Heart right ventricle (tissue), 16 donors: Measurements from ENCODE around the gene SIRT7. TPM values are rescaled to one million over a fixed set of nuclear protein-coding genes. Genes with fewer than 3 reads are reported as not detected.
A peak's percentile ranks its signal among the peaks of the same experiment; 100 is the strongest.
"Not testable (repeated sequence)": the region's sequence is repeated elsewhere in the genome, so short reads cannot be mapped to it uniquely, and the experiment has no call there.

Experiments
- ATAC-seq, 8 donors: fragments of 200-7000 bp; cut with Tn5 transposase; one replicate each; pipeline ENCODE4 v1.9.1; 2020; ENCODE audit warnings: mild to moderate bottlenecking in 8 of 8, moderate library complexity in 8 of 8, moderate number of reproducible peaks in 1 of 8
- DNase-seq, 2 donors: peaks; one replicate each; pipeline ENCODE4 v3.0.0-alpha.2; 2020
- H3K27ac ChIP-seq, 10 donors: fragments of 200-600 bp; sonication (generic) in 2 of 10; one replicate each; pipeline versions ENCODE4 v1.5.0 to v1.8.0; 2020 to 2022; ENCODE audit warnings: mild to moderate bottlenecking in 3 of 10
- H3K27me3 ChIP-seq, 7 donors: fragments of 200-600 bp; one replicate each; pipeline ENCODE4 v1.8.0; 2021 to 2022; ENCODE audit warnings: mild to moderate bottlenecking in 2 of 7
- H3K36me3 ChIP-seq, 9 donors: fragments of 200-600 bp; sonication (generic) in 1 of 9; one replicate each; pipeline versions ENCODE4 v1.5.0 to v1.8.0; 2020 to 2022; ENCODE audit warnings: mild to moderate bottlenecking in 2 of 9
- H3K4me1 ChIP-seq, 9 donors: fragments of 200-600 bp; sonication (generic) in 1 of 9; one replicate each; pipeline versions ENCODE4 v1.5.0 to v1.8.0; 2020 to 2022; ENCODE audit warnings: mild to moderate bottlenecking in 4 of 9
- H3K4me3 ChIP-seq, 10 donors: fragments of 200-600 bp; sonication (generic) in 2 of 10; one replicate each; pipeline versions ENCODE4 v1.5.0 to v1.8.0; 2020 to 2022; ENCODE audit warnings: mild to moderate bottlenecking in 7 of 10, moderate library complexity in 2 of 10
- H3K9me3 ChIP-seq, 11 donors: fragments of 200-600 bp in 10 of 11; sonication (generic) in 2 of 11; one replicate each; pipeline versions ENCODE4 v1.5.0 to v1.8.0; 2013 to 2022; ENCODE audit warnings: mild to moderate bottlenecking in 2 of 11, control low read depth in 1 of 11, moderate library complexity in 1 of 11
- CTCF ChIP-seq, 9 donors: fragments of 200-600 bp; sonication (generic) in 2 of 9; IDR thresholded peaks; one replicate each; pipeline versions ENCODE4 v1.5.0 to v1.8.0; 2021 to 2022; ENCODE audit warnings: antibody characterized with exemption in 9 of 9, mild to moderate bottlenecking in 5 of 9, moderate library complexity in 1 of 9
- WGBS, 2 donors: extraction: QIAGEN DNeasy Blood & Tissue Kit; methylation state at CpG; one replicate each; pipeline ENCODE4 v1.1.7; 2013; ENCODE audit warnings: inconsistent platforms in 1 of 2; 5-methylcytosine and 5-hydroxymethylcytosine counted together
- intact Hi-C, 10 donors: fragments of 100-400 bp; cut with DNase I; formaldehyde crosslinking; loops; one replicate each; pipeline versions ENCODE4 v1.11.1 to v1.14.2; 2022
- polyA plus RNA-seq, 2 donors: library from polyadenylated mRNA; stranded (reverse); fragments of 200-250 nt; gene quantifications; one replicate each; pipeline ENCODE4 v1.2.3, GENCODE V29; 2013
- total RNA-seq, 10 donors: library from RNA; stranded (reverse); fragmentation: NEBNext Ultra II Directional in 3 of 10; extraction: Animal tissue kit (Norgen Biotek cat#: 25700) in 3 of 10; gene quantifications; one replicate each; pipeline versions ENCODE4 v1.2.1 to v1.2.4, GENCODE V29; 2021 to 2023
- donor health status: Arrhythmogenic right ventricular cardiomyopathy.
- donor health status: ischemic (EF 13 %, LVEDD 7.1; RV severe dilation, severe dysfunction).
- donor health status: healthy with polysubstance abuse.
- donor health status: DM: no; HTN: yes; CAD: no.
- donor health status: DM: no; HTN: no; CAD: no.
- donor health status: ischemic (EF 25% LVEDD 6.9; RV normal size, moderate dysfunction).
- donor health status: ischemic (EF 25% LVEDD 5.7; RV mildly dilated, moderate dysfunction).
- donor health status: healthy.
- donor health status: DM: yes; HTN: yes; CAD: no.
- donor health status: Ischemic cardiomyopathy.
- donor health status: ischemic (EF 35%, LVEDD 5.7; RV mildly dilated, moderate dysfunction).
- donor health status: nonischemic (EF 11% LVEDD 7.7; RV severe dilation, severe dysfunction).
- donor health status: DM: yes; HTN: yes; CAD: no.
- donor health status: PGD.
- donor health status: ischemic (EF 29% LVEDD 5.4; RV normal size, mild dysfunction).
- donor health status: nonischemic (EF 23%, LVEDD 6.1; RV moderate dilation, normal function).

SIRT7 gene
- total and polyA plus RNA-seq, 12 donors: 4.4 to 15.7 (median 6.2) TPM

DNA sequence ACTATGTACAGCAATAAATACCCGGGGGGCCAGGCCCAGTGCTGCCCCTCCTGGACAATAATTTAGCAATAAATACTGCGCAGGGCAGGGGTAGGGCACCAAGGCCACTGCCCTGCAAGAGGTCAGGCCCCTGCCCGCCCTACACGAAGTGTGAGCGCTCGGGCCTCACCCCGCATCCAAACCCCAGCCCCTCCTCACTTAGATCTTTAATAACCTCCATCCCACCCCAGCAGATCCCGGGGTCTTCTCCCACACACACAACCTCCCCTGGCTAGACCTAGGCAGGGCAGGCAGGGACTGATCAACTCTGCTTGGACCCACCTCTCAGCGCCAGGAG, 325 bp upstream of the SIRT7 start:
- Histone ChIP-seq H3K4me3 (peak overlapping the region in 9 of 10 donors; percentile 59 to 99 (median 80)), H3K27ac (peak overlapping the region in 8 of 10 donors; percentile 17 to 90 (median 72)), H3K36me3 (peaks cover 0 to 67% (median 26%) of the 10 kb centered on the region in 9 donors), H3K4me1 (peaks cover 7 to 69% (median 31%) of the 10 kb centered on the region in 9 donors)
- 37 to 41% methylated on average over 9 of the region's 9 CpGs for WGBS, 2 donors
- intact Hi-C loops, DNase-seq, H3K27me3 ChIP-seq, H3K9me3 ChIP-seq: not testable (repeated sequence)
- peak; percentile 1 to 26 (median 18) for ATAC-seq
- TF ChIP-seq CTCF (IDR thresholded peaks at IDR 0.05): peak in 3 of 9 donors; percentile 1 to 11 (median 6)

DNA sequence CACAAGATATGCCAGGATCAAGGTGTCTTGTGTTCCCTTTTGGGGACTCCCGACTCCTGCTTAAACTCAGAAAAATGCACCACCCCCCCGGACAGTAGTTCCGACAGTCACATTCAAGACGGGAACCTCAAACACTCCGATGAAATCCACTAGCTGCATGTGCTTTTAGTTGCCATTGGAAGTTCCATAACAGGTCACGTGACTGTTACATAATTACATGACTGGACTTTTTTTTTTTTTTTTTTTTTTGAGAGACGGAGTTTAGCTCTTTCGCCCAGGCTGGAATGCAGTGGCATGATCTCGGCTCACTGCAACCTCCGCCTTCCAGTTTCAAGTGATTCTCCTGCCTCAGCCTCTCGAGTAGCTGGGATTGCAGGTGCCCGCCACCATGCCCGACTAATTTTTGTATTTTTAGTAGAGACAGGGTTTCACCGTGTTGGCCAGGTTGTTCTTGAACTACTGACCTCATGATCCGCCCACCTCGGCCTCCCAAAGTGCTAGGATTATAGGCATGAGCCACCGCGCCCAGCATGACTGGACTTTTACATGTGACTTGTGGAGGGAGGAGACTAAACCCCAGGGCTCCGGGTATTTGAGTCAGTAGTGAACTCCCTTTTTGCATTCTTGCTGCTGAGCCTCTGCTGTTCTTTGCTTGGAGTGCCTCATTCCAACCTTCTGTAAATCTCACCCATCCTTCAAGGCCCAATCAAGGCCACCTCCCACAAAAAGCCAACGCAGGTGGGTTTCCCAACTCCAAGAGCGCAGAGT, 1.6 kb downstream of the SIRT7 start:
- TF ChIP-seq CTCF (IDR thresholded peaks at IDR 0.05): no peak
- H3K27ac ChIP-seq: no peak overlapping the region
- no peaks in the 10 kb centered on the region for H3K9me3 ChIP-seq
- no peak for DNase-seq
- peaks cover 0 to 68% (median 32%) of the 10 kb centered on the region in 9 donors for H3K36me3 ChIP-seq
- peaks cover 10 to 57% (median 27%) of the 10 kb centered on the region in 9 donors for H3K4me1 ChIP-seq
- H3K4me3 ChIP-seq: peak overlapping the region in 3 of 10 donors; percentile 65 to 85 (median 80)
- intact Hi-C loops: no loop called here
- no peaks in the 10 kb centered on the region for H3K27me3 ChIP-seq
- no peak for ATAC-seq
- WGBS, 2 donors: 82 to 83% methylated on average over 21 of the region's 21 CpGs

DNA sequence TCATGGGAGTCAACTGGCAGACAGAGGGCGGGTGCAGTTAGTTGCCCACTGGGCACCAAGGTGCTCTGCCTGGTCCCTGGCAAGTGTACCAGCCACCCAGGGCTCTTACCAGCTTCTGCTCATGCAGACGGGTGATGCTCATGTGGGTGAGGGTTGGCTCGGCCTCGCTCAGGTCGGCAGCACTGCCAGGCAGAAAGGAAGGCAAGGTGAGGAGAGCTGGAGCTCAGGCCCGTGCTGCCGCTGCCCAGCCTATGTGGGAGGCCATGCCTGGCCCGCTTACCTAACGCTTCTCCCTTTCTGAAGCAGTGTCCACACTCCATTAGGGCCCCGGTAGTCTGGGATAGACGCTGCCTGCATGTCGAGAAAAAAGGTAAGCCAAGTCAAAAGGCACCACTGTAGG, 2.6 kb downstream of the SIRT7 start:
- intact Hi-C loops: no loop called here
- Histone ChIP-seq H3K36me3 (peaks cover 0 to 58% (median 32%) of the 10 kb centered on the region in 9 donors), H3K4me3 (no peak overlapping the region), H3K4me1 (peaks cover 14 to 52% (median 32%) of the 10 kb centered on the region in 9 donors), H3K27ac (no peak overlapping the region), H3K27me3 (no peaks in the 10 kb centered on the region), H3K9me3 (no peaks in the 10 kb centered on the region)
- no peak for ATAC-seq
- no peak for DNase-seq
- WGBS, 2 donors: 90 to 93% methylated on average over 12 of the region's 12 CpGs
- no peak for TF ChIP-seq CTCF (IDR thresholded peaks at IDR 0.05)

- intact Hi-C loops: no loop called here
- peaks cover 0 to 47% (median 32%) of the 10 kb centered on the region in 9 donors for H3K36me3 ChIP-seq
- H3K4me1 ChIP-seq: peaks cover 17 to 51% (median 40%) of the 10 kb centered on the region in 9 donors
- H3K27ac ChIP-seq: no peak overlapping the region
- no peak overlapping the region for H3K4me3 ChIP-seq
- DNase-seq (no peak), ATAC-seq (no peak)
- 97% methylated on average over 36 of the region's 36 CpGs for WGBS, 2 donors
- no peaks in the 10 kb centered on the region for H3K9me3 ChIP-seq
- H3K27me3 ChIP-seq: no peaks in the 10 kb centered on the region
- TF ChIP-seq CTCF (IDR thresholded peaks at IDR 0.05): no peak
These were observed 3.7 kb downstream of the SIRT7 start for GRCh38 chr17:81914103-81914850.
